ENCODE data around the gene SMOC1.

The SMOC1 gene

DNA sequence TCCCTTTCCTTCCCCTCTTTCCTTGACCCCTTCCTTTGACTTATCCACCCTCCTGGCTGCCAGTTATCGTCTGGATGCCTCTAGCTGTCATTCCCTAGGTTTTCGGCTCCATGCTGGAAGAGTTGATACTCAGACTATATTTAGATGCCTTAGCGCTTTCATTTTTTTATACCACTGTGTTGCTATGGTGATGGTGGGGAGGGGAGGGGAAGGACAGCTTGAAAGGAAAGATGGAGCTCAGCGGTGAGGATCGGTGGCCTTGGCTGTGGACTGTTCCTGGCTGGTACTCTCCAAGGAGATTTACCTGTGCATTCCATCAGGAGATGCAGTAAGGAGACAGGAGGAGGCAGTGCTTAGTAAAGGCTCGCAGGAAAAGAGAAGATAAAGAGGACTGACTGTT is 200.9 kb downstream of the SMOC1 start:
- Histone ChIP-seq H3K4me1 (ENCODE audit: low read depth, poor library complexity, severe bottlenecking) (no peaks in the 10 kb centered on the region), H3K9ac (no peak overlapping the region), H3K4me2 (no peak overlapping the region), H3K4me3 (IDR thresholded peaks at IDR 0.05; ENCODE audit: insufficient read depth, low read depth, low read length) (no peak overlapping the region), H3K27me3 (ENCODE audit: insufficient read depth, low read depth) (no peaks in the 10 kb centered on the region), H3K36me3 (ENCODE audit: insufficient read depth) (no peaks in the 10 kb centered on the region), H3K27ac (no peak overlapping the region), H2AFZ (ENCODE audit: low read depth) (no peak overlapping the region), H4K20me1 (ENCODE audit: insufficient read depth) (no peaks in the 10 kb centered on the region), H3K79me2 (ENCODE audit: insufficient read depth, low read depth) (no peaks in the 10 kb centered on the region)
- no peak for TF ChIP-seq CTCF (conservative IDR thresholded peaks at IDR 0.05; ENCODE audit: low read depth, low read length)
